Upper lobe of left lung (tissue), 6 donors: ENCODE data around the gene RPL22. TPM values are rescaled to one million over a fixed set of nuclear protein-coding genes. Genes with fewer than 3 reads are reported as not detected.

ENCODE experiments used
- ATAC-seq, 2 donors: fragments of 200-7000 bp; cut with Tn5 transposase; one replicate each; pipeline ENCODE4 v1.9.1; 2022; ENCODE audit warnings: mild to moderate bottlenecking in 2 of 2, moderate library complexity in 2 of 2; ENCODE audit not compliant: low FRiP score in 2 of 2
- DNase-seq, 2 donors: peaks; one replicate each; pipeline ENCODE4 v3.0.0-alpha.2; 2019 to 2020
- H3K27ac ChIP-seq, 4 donors: fragments of 200-600 bp; sonication (generic); one replicate each; pipeline ENCODE4 v1.5.1; 2016 to 2019
- H3K27me3 ChIP-seq, 4 donors: fragments of 200-600 bp; sonication (generic); one replicate each; pipeline ENCODE4 v1.5.1; 2017 to 2019
- H3K36me3 ChIP-seq, 4 donors: fragments of 200-600 bp; sonication (generic); one replicate each; pipeline ENCODE4 v1.5.1; 2016 to 2019
- H3K4me1 ChIP-seq, 4 donors: fragments of 200-600 bp; sonication (generic); one replicate each; pipeline ENCODE4 v1.5.1; 2018 to 2019
- H3K4me3 ChIP-seq, 4 donors: fragments of 200-600 bp; sonication (generic); one replicate each; pipeline ENCODE4 v1.5.1; 2017 to 2019; ENCODE audit warnings: mild to moderate bottlenecking in 2 of 4, moderate library complexity in 1 of 4
- H3K9me3 ChIP-seq, 4 donors: fragments of 200-600 bp; sonication (generic); one replicate each; pipeline ENCODE4 v1.5.1; 2018 to 2019
- CTCF ChIP-seq, 6 experiments: fragments of 450-650 bp in 4 of 6; fragments of 200-600 bp in 2 of 6; sonication (generic) in 2 of 6; IDR thresholded peaks; one replicate each; pipeline ENCODE4 v1.5.1; 2016 to 2019; ENCODE audit warnings: antibody characterized with exemption in 6 of 6
- EP300 ChIP-seq, 4 donors: sonication (generic); formaldehyde crosslinking; IDR thresholded peaks; one replicate each; pipeline ENCODE4 v1.5.1; 2017; ENCODE audit warnings: antibody characterized with exemption in 4 of 4, control low read depth in 2 of 4
- POLR2A ChIP-seq, 4 donors: fragments of 450-650 bp; IDR thresholded peaks; one replicate each; pipeline ENCODE4 v1.5.1; 2016 to 2017; ENCODE audit warnings: antibody characterized with exemption in 4 of 4, mild to moderate bottlenecking in 2 of 4
- POLR2AphosphoS5 ChIP-seq, 2 donors: sonication (generic); formaldehyde crosslinking; IDR thresholded peaks; one replicate each; pipeline ENCODE4 v1.5.1; 2017; ENCODE audit warnings: antibody characterized with exemption in 2 of 2
- WGBS, 2 donors: methylation state at CpG; one replicate each; pipeline ENCODE4 v1.1.5; 2017 to 2018; 5-methylcytosine and 5-hydroxymethylcytosine counted together
- total RNA-seq, 6 donors: library from RNA; depleted of rRNA in 4 of 6; stranded (reverse); fragments of >200 nt in 4 of 6; gene quantifications; one replicate each; pipeline versions ENCODE4 v1.1.0 to v1.2.1, GENCODE V29; 2016 to 2021
- donor health status: DM: no; HTN: no; CAD: no; lungs with moderate emphysema.
- donor health status: DM: no; HTN: yes; CAD: no; lungs with severe emphysema.

RPL22 gene
- total RNA-seq, 6 donors from 2014 or later, result 88.2 to 288 (median 180) TPM

DNA sequence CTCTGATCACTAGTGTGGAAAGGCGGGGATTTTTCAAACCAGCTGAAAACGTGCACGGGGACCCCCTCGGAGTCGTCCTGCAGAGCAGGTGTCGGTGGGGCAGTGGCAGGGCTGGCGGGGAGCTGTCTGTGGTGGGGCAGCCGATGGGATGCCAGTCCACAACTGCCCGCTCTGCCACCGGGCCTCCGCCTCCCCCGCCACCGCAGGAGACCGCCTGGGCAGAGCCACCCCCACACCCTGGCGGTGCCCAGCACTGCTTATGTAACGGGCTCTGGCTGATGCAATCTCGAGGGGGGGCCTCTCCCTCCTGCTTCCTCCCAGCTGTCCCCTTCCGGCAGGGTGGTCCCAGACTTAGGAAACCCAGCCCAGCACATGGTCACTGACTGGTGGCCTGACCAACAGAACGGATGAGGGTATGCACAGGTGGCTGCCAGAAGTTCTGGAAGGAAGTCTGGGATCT lies 28.6 kb downstream of the RPL22 start:
- no peak overlapping the region for H3K27ac ChIP-seq
- ATAC-seq (peak in 1 of 2 donors; percentile 11), DNase-seq (no peak)
- no peak for TF ChIP-seq CTCF (IDR thresholded peaks at IDR 0.05)
- TF ChIP-seq POLR2A (IDR thresholded peaks at IDR 0.05), result no peak
- no peak for TF ChIP-seq POLR2AphosphoS5 (IDR thresholded peaks at IDR 0.05)
- no peak for TF ChIP-seq EP300 (IDR thresholded peaks at IDR 0.05)
- peaks cover 0 to 14% (median 5%) of the 10 kb centered on the region in 4 donors for H3K4me1 ChIP-seq
- WGBS, 2 donors, result 65 to 100% methylated on average over 2 to 16 of the region's 19 CpGs
- no peak overlapping the region for H3K4me3 ChIP-seq
- no peaks in the 10 kb centered on the region for H3K36me3 ChIP-seq
- no peaks in the 10 kb centered on the region for H3K27me3 ChIP-seq
- H3K9me3 ChIP-seq, result no peaks in the 10 kb centered on the region

- Histone ChIP-seq H3K4me1 (peaks cover 0 to 14% (median 5%) of the 10 kb centered on the region in 4 donors), H3K4me3 (no peak overlapping the region), H3K27me3 (no peaks in the 10 kb centered on the region), H3K36me3 (no peaks in the 10 kb centered on the region), H3K27ac (no peak overlapping the region), H3K9me3 (no peaks in the 10 kb centered on the region)
- TF ChIP-seq POLR2A (IDR thresholded peaks at IDR 0.05) (no peak), EP300 (IDR thresholded peaks at IDR 0.05) (no peak), CTCF (IDR thresholded peaks at IDR 0.05) (no peak), POLR2AphosphoS5 (IDR thresholded peaks at IDR 0.05) (no peak)
- WGBS, 2 donors, result 50 to 73% methylated on average over 2 to 16 of the region's 16 CpGs
- DNase-seq, result no peak
- no peak for ATAC-seq
Observed at GRCh38 chr1:6170116-6170741, 29.2 kb downstream of the RPL22 start.

DNA sequence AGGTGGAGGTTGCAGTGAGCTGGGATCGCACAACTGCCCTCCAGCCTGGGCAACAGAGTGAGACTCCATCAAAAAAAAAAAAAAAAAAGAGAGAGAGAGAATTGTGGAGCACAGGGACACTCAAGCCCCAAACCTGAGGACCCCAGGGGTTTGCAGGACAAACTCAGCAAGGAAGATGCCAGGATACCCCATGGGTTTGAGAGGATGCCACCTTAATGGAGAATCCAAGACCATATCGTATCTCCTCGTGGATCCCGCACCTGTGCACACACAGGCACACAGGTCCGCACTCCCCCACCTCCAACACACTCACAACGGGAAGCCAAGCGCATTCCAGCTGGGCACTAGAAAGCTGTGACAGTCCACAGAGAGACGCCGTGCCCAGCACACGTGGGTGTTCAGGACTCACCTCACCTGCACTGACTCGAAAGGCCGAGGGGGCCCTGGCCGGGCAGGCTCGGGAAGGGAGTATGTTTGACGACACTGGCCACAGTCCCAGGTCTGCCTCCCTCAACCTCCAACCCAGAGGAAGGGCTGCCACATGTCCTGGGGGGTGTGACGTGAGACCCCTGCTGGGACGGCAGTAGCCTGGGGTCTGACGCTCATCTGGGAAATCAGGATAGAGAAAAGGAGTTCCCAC lies 30.3 kb downstream of the RPL22 start:
- H3K4me3 ChIP-seq, result no peak overlapping the region
- H3K36me3 ChIP-seq, result no peaks in the 10 kb centered on the region
- no peaks in the 10 kb centered on the region for H3K27me3 ChIP-seq
- ATAC-seq (no peak), DNase-seq (no peak)
- H3K27ac ChIP-seq, result no peak overlapping the region
- WGBS, 2 donors, result 76 to 77% methylated on average over 10 to 17 of the region's 18 CpGs
- no peaks in the 10 kb centered on the region for H3K9me3 ChIP-seq
- H3K4me1 ChIP-seq, result peaks cover 0 to 14% (median 5%) of the 10 kb centered on the region in 4 donors
- TF ChIP-seq EP300 (IDR thresholded peaks at IDR 0.05) (no peak), CTCF (IDR thresholded peaks at IDR 0.05) (no peak), POLR2A (IDR thresholded peaks at IDR 0.05) (no peak), POLR2AphosphoS5 (IDR thresholded peaks at IDR 0.05) (no peak)

DNA sequence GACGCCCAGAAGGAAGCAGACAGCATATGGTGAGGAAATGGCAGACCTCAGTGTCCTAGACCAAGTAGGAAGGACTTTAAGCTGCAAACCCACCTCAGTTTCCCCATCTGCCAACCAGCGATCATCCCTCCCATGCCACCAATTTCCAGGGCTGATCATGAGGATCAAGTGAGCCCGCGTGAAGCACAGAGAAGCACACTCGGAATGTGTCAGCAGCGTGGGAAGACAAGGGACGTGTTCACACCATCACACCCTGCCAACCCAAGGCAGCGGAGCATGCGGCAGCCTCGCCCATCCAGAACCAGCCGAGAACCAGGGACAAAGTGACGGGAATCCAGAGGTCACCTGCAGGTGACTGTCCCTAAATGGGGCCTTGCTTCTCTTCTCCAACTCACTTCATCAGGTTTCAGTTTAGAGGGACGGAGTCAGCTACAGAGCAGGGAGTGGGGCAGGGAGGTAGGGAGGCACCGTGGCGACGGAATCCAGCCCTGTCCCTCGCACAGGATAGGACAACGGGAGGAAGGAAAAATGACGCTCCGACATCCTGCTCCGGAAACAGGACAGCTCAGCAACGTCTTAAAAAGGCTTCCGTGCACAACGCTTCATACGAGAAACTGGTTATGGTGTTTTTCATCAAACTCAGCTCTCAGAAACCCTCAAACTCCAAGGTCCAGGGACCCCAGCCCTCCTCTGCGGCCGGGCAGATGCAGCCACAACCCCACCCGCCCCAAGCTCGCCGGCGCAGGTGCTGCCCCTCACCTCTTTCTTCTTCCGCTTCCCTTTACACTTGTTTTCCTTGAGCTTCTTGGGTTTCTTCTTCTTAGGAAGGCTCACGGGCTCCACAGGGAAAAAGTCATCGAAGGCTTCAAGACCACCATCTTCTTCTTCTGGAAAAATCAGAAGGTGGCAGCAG lies 31.7 kb downstream of the RPL22 start:
- H3K27ac ChIP-seq, result no peak overlapping the region
- H3K27me3 ChIP-seq, result no peaks in the 10 kb centered on the region
- H3K9me3 ChIP-seq, result no peaks in the 10 kb centered on the region
- ATAC-seq (no peak), DNase-seq (no peak)
- H3K4me1 ChIP-seq, result peaks cover 0 to 14% (median 5%) of the 10 kb centered on the region in 4 donors
- no peak overlapping the region for H3K4me3 ChIP-seq
- H3K36me3 ChIP-seq, result no peaks in the 10 kb centered on the region
- TF ChIP-seq EP300 (IDR thresholded peaks at IDR 0.05) (no peak), POLR2A (IDR thresholded peaks at IDR 0.05) (no peak), CTCF (IDR thresholded peaks at IDR 0.05) (no peak), POLR2AphosphoS5 (IDR thresholded peaks at IDR 0.05) (no peak)
- WGBS, 2 donors, result 71 to 74% methylated on average over 33 to 34 of the region's 34 CpGs
